HUES64 (cell line): ENCODE results near the gene IPPK.

Experiments
- H3K27ac ChIP-seq: 2 replicates; pipeline ENCODE4 v1.7.0; 2013; ENCODE audit warnings: low read depth, low read length, inconsistent platforms
- H3K27me3 ChIP-seq: 2 replicates; pipeline ENCODE4 v1.6.1; 2013; ENCODE audit warnings: mild to moderate bottlenecking, low read length; ENCODE audit not compliant: insufficient read depth
- H3K36me3 ChIP-seq: 2 replicates; pipeline ENCODE4 v1.6.1; 2013; ENCODE audit warnings: mild to moderate bottlenecking, low read length; ENCODE audit not compliant: insufficient read depth
- H3K4me1 ChIP-seq: 2 replicates; pipeline ENCODE4 v1.6.1; 2013; ENCODE audit warnings: mild to moderate bottlenecking, low read length, moderate library complexity; ENCODE audit not compliant: insufficient read depth
- H3K4me3 ChIP-seq: 2 replicates; pipeline ENCODE4 v1.5.1; 2013; ENCODE audit warnings: mild to moderate bottlenecking, low read length, moderate library complexity
- H3K9ac ChIP-seq: 2 replicates; pipeline ENCODE4 v1.6.1; 2013; ENCODE audit warnings: mild to moderate bottlenecking, low read depth, low read length
- H3K9me3 ChIP-seq: 2 replicates; pipeline ENCODE4 v1.6.1; 2013; ENCODE audit warnings: low read depth, low read length; ENCODE audit not compliant: insufficient read depth
- WGBS: fragments of 150-250, 120-280 bp; methylation state at CpG from one replicate; pipeline ENCODE4 v1.1.7; 2013; ENCODE audit warnings: missing lambda C conversion rate; 5-methylcytosine and 5-hydroxymethylcytosine counted together

Gene IPPK

GRCh38 chr9:92644278-92644677 is 25.7 kb downstream of the IPPK start:
- Histone ChIP-seq H3K9me3 (no peaks in the 10 kb centered on the region), H3K4me1 (no peaks in the 10 kb centered on the region), H3K27ac (no peak overlapping the region), H3K27me3 (no peaks in the 10 kb centered on the region), H3K36me3 (peaks cover 74% of the 10 kb centered on the region), H3K9ac (no peak overlapping the region), H3K4me3 (no peak overlapping the region)
- 95% methylated on average over 7 of the region's 7 CpGs for WGBS

- Histone ChIP-seq H3K9ac (no peak overlapping the region), H3K27me3 (no peaks in the 10 kb centered on the region), H3K9me3 (no peaks in the 10 kb centered on the region), H3K36me3 (peaks cover 69% of the 10 kb centered on the region), H3K27ac (no peak overlapping the region), H3K4me3 (no peak overlapping the region), H3K4me1 (no peaks in the 10 kb centered on the region)
- 92% methylated on average over 7 of the region's 7 CpGs for WGBS
Observed at GRCh38 chr9:92642564-92642963, 27.4 kb downstream of the IPPK start.

GRCh38 chr9:92642041-92642451 is 27.9 kb downstream of the IPPK start:
- WGBS: 91% methylated on average over 8 of the region's 8 CpGs
- Histone ChIP-seq H3K9ac (no peak overlapping the region), H3K4me1 (no peaks in the 10 kb centered on the region), H3K36me3 (peaks cover 69% of the 10 kb centered on the region), H3K27ac (no peak overlapping the region), H3K27me3 (no peaks in the 10 kb centered on the region), H3K9me3 (no peaks in the 10 kb centered on the region), H3K4me3 (no peak overlapping the region)

GRCh38 chr9:92641092-92641809 is 28.7 kb downstream of the IPPK start:
- Histone ChIP-seq H3K27me3 (no peaks in the 10 kb centered on the region), H3K9ac (no peak overlapping the region), H3K4me1 (no peaks in the 10 kb centered on the region), H3K27ac (no peak overlapping the region), H3K36me3 (peaks cover 65% of the 10 kb centered on the region), H3K4me3 (no peak overlapping the region), H3K9me3 (no peaks in the 10 kb centered on the region)
- WGBS: 95% methylated on average over 20 of the region's 20 CpGs

- no peaks in the 10 kb centered on the region for H3K27me3 ChIP-seq
- H3K4me1 ChIP-seq: no peaks in the 10 kb centered on the region
- peaks cover 63% of the 10 kb centered on the region for H3K36me3 ChIP-seq
- no peak overlapping the region for H3K4me3 ChIP-seq
- no peak overlapping the region for H3K9ac ChIP-seq
- H3K9me3 ChIP-seq: no peaks in the 10 kb centered on the region
- H3K27ac ChIP-seq: no peak overlapping the region
- WGBS: 92% methylated on average over 8 of the region's 8 CpGs
Observed at GRCh38 chr9:92640398-92641091, 29.4 kb downstream of the IPPK start.

- H3K27me3 ChIP-seq: no peaks in the 10 kb centered on the region
- H3K4me1 ChIP-seq: no peaks in the 10 kb centered on the region
- no peak overlapping the region for H3K4me3 ChIP-seq
- 94% methylated on average over 9 of the region's 9 CpGs for WGBS
- H3K9me3 ChIP-seq: no peaks in the 10 kb centered on the region
- H3K27ac ChIP-seq: no peak overlapping the region
- H3K36me3 ChIP-seq: peaks cover 57% of the 10 kb centered on the region
- H3K9ac ChIP-seq: no peak overlapping the region
Observed at GRCh38 chr9:92639791-92640271, 30.1 kb downstream of the IPPK start.

GRCh38 chr9:92639124-92639523 is 30.8 kb downstream of the IPPK start:
- Histone ChIP-seq H3K9ac (no peak overlapping the region), H3K27ac (no peak overlapping the region), H3K4me3 (no peak overlapping the region), H3K27me3 (no peaks in the 10 kb centered on the region), H3K4me1 (no peaks in the 10 kb centered on the region), H3K36me3 (peaks cover 55% of the 10 kb centered on the region), H3K9me3 (no peaks in the 10 kb centered on the region)
- WGBS: 94% methylated on average over 7 of the region's 7 CpGs

- no peaks in the 10 kb centered on the region for H3K9me3 ChIP-seq
- H3K27ac ChIP-seq: no peak overlapping the region
- no peaks in the 10 kb centered on the region for H3K27me3 ChIP-seq
- no peaks in the 10 kb centered on the region for H3K4me1 ChIP-seq
- 87% methylated on average over 5 of the region's 5 CpGs for WGBS
- H3K4me3 ChIP-seq: no peak overlapping the region
- no peak overlapping the region for H3K9ac ChIP-seq
- H3K36me3 ChIP-seq: peaks cover 55% of the 10 kb centered on the region
Observed at GRCh38 chr9:92638621-92639101, 31.3 kb downstream of the IPPK start.

- H3K9me3 ChIP-seq: no peaks in the 10 kb centered on the region
- no peak overlapping the region for H3K9ac ChIP-seq
- no peak overlapping the region for H3K4me3 ChIP-seq
- H3K4me1 ChIP-seq: no peaks in the 10 kb centered on the region
- 96% methylated on average over 26 of the region's 26 CpGs for WGBS
- no peak overlapping the region for H3K27ac ChIP-seq
- peaks cover 54% of the 10 kb centered on the region for H3K36me3 ChIP-seq
- H3K27me3 ChIP-seq: no peaks in the 10 kb centered on the region
Observed at GRCh38 chr9:92637886-92638620, 31.9 kb downstream of the IPPK start.

GRCh38 chr9:92637326-92637725 is 32.6 kb downstream of the IPPK start:
- no peak overlapping the region for H3K9ac ChIP-seq
- no peaks in the 10 kb centered on the region for H3K27me3 ChIP-seq
- H3K4me1 ChIP-seq: no peaks in the 10 kb centered on the region
- H3K9me3 ChIP-seq: no peaks in the 10 kb centered on the region
- H3K4me3 ChIP-seq: no peak overlapping the region
- WGBS: 96% methylated on average over 7 of the region's 7 CpGs
- H3K36me3 ChIP-seq: peaks cover 52% of the 10 kb centered on the region
- H3K27ac ChIP-seq: no peak overlapping the region

GRCh38 chr9:92636627-92637026 is 33.3 kb downstream of the IPPK start:
- WGBS: 90% methylated on average over 3 of the region's 3 CpGs
- H3K27ac ChIP-seq: no peak overlapping the region

More at GRCh38 chr9:92636627-92637026, 33.3 kb downstream of the IPPK start:
- peaks cover 57% of the 10 kb centered on the region for H3K36me3 ChIP-seq
- H3K9ac ChIP-seq: no peak overlapping the region
- no peak overlapping the region for H3K4me3 ChIP-seq
- no peaks in the 10 kb centered on the region for H3K4me1 ChIP-seq
- no peaks in the 10 kb centered on the region for H3K27me3 ChIP-seq
- H3K9me3 ChIP-seq: no peaks in the 10 kb centered on the region
